Left lobe of liver (tissue), 2 donors: Measurements from ENCODE around the gene NDST1. TPM values are rescaled to one million over a fixed set of nuclear protein-coding genes. Genes with fewer than 3 reads are reported as not detected.
A peak's percentile ranks its signal among the peaks of the same experiment; 100 is the strongest.

Source experiments
- ATAC-seq: fragments of 200-7000 bp; cut with Tn5 transposase; one replicate; pipeline ENCODE4 v1.9.1; 2020; ENCODE audit warnings: mild to moderate bottlenecking, moderate library complexity
- DNase-seq: peaks from one replicate; pipeline ENCODE4 v3.0.0-alpha.2; 2020; ENCODE audit warnings: low spot score
- total RNA-seq: library from RNA; stranded (reverse); gene quantifications from one replicate; pipeline ENCODE4 v1.2.1, GENCODE V29; 2021
- donor health status: DM: no; HTN: no; CAD: no; lungs with moderate emphysema.
- donor health status: DM: no; HTN: yes; CAD: no.

Gene NDST1
- total RNA-seq, 1 donor from 2014 or later: 63.7 TPM

DNA sequence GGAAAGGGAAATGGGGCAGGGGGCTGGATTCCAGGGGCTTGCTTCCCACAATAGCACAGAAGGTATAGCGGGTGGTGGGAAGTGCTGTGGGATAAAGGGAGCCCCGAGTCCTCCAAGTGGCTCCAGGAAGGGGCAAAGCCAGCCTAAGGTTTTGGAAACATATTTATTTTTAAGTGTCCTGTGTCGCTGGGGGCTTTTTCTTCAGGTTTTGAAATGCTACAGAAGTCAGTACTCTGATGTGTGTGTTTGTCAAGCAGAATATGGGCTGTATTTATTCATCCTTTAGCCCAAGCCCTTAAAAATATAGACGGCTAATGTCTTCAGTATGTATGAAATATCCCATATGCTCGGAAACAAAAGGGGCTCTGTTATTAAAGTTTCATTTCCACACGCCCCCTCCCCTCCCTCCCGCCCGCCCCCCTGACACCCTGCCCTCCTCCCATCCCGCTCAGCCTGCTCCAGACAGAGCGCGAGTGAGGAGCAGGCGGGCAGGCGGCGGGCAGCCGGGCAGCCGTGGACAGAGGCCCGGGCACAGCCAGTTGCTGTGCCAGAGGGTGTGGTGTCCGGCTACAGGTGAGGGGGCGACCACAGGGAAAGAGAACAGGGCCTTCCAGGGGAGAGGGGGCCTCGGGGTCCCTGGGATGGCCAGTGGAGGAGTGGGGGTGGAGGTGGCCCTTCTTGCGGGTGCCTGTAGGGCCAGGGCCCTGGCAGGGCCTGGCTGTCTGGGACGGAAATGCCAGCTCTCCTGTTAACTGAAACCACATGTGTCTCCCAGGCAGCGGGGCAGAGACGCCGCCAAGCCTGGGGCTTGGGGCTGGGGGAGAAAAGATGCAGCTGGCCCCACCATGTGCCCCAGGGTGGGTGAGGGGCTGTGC is 92.9 kb downstream of the NDST1 start:
- DNase-seq (no peak), ATAC-seq (no peak)

DNA sequence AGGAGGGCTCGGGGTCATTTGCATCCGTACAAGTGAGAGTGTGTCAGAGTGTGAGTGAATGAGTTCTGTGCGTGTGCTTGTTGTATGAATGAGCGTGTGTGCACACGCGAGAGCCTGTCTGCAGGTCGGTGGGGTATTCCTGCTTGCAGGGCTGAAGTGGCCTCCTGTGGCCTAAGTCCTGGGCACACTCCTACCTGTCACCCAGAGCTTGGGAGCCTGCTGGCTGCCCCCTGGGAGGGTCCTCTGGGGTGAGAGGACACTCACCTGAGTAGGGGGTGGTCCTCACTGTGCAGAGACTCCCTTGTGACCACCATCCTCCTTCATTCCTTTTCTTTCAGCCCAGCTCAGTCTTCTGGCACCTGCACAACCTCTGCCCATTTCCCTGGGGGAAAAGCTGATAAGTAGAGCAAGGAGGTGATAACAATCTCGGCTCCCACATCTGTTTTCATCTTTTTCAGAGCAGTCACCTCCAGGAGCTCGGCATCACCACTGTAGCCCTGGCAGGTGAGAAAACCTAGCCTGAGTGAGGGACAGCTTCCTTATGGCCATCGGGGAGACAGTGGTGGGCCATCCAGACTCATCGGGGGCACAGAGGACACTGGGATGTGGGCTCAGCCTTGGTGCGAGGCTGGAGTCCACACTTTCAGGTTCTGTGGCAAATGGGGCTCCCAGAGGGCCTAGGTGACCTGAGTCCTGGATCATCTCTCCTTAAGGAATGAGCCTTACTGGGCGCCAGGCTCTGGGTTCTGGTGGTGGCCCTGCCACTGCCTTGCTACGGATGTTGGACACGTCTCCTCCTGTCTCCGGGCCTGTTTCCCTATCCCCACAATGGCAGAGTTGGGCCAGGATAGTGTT is 93.8 kb downstream of the NDST1 start:
- no peak for DNase-seq
- no peak for ATAC-seq

DNA sequence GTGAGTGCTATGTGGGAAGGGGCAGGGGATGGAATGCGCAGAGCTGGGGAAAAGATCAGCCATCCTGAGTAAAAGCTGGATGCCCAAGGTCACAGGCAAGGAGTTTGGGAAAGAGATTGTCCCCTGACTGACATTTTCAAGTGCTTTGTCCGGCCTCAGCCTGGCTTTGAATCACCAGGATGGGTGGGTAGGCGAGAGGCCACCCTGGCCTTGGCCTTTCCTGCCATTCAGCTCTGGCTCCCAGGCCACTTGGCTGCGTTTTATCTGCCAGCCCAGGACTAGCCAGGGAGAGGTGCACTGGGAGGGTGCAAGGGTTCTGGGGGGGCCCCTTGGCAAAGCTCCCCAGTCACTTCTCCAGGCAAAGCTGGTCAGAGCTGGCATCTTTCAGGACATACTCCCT is 95.1 kb downstream of the NDST1 start:
- ATAC-seq (peak; percentile 19), DNase-seq (no peak)

DNA sequence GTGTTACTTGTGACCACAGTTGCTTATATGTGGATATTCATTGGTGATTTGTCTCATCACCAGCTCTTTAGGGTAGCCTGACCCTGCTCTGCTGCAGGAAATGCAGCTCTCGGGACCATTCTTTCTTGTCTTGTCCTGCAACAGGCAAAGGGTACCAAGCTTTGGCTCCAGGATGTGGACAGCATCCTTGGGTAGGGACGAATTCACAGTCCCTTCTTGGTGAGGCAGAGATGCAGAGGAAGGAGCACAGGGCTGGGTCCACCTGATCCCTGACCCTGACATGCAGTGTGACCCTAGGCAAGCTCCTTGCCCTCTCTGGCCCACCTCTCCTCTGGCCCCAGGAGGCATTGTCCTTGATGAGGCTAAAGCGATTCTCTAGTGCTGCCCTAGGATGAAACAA is 95.6 kb downstream of the NDST1 start:
- no peak for ATAC-seq
- DNase-seq: no peak

DNA sequence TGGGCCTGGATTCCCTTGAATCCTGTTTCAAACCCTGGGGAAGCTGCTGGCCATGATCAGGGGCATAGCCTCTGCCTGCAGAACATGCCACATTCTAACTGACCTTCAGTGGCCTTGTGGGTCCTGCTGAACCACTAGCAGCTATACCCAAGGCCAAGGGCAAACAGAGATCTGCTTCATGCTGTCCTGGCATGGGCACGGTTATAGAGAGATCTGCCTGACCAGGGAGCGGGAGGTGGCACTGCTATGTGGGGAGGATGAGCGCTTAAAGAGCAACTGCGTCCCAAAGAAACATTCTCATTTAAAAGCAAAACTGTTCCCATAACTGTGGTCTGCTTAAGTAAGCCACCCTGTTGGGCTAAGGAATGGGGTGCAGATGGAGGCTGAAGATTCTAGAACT is 96.1 kb downstream of the NDST1 start:
- DNase-seq (no peak), ATAC-seq (no peak)

- no peak for DNase-seq
- no peak for ATAC-seq
Measured at GRCh38 chr5:150604894-150605440, 97.0 kb downstream of the NDST1 start.

DNA sequence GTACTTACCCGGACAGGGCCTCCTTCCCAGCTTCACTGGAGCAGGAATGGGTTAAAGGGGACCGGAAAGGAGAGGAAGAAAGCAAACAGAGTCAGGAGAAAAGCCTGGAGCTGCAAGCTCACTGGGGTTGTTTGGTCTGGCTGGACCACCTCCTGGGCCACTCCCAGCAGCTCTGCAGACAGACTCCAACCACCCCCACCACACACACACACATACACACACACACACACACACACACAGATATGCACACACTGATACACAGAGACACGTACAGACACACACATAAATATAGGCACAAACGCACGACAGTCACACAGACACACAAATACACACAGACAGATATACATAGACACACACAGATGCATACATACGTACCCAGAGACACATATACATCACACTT is 97.6 kb downstream of the NDST1 start:
- no peak for ATAC-seq
- DNase-seq: no peak

GRCh38 chr5:150606476-150606875 is 98.5 kb downstream of the NDST1 start:
- DNase-seq (no peak), ATAC-seq (no peak)

GRCh38 chr5:150607105-150607504 is 99.2 kb downstream of the NDST1 start:
- no peak for ATAC-seq
- no peak for DNase-seq

Other genes with a start within 250 kb of the NDST1 start
- gene CAMK2A, start 218.4 kb upstream of the NDST1 start, total RNA-seq: not detected
- 0.43 TPM for gene ARSI, start 205.2 kb upstream of the NDST1 start, total RNA-seq
- gene TCOF1, start 150.4 kb upstream of the NDST1 start, total RNA-seq: 9.9 TPM
- 89.1 TPM for gene CD74, start 95.2 kb upstream of the NDST1 start, total RNA-seq
- 660 TPM for gene RPS14, start 58.4 kb upstream of the NDST1 start, total RNA-seq
- gene SYNPO, start 132.5 kb downstream of the NDST1 start, total RNA-seq: 51.7 TPM
- 0.18 TPM for gene MYOZ3, start 153.1 kb downstream of the NDST1 start, total RNA-seq
- gene RBM22, start 192.9 kb downstream of the NDST1 start, total RNA-seq: 14.1 TPM